Activated naive CD8-positive, alpha-beta T cell (primary cell): ENCODE results near the gene EPOP.
"Not testable (repeated sequence)": the region's sequence is repeated elsewhere in the genome, so short reads cannot be mapped to it uniquely, and the experiment has no call there.

Experiments
- H3K27ac Mint-ChIP-seq: one replicate; pipeline ENCODE4 v1.8.0; 2021; ENCODE audit warnings: mixed read lengths
- H3K27me3 Mint-ChIP-seq: one replicate; pipeline ENCODE4 v1.8.0; 2021; ENCODE audit warnings: mixed read lengths
- H3K36me3 Mint-ChIP-seq: one replicate; pipeline ENCODE4 v1.8.0; 2021; ENCODE audit warnings: mixed read lengths
- H3K4me1 Mint-ChIP-seq: one replicate; pipeline ENCODE4 v1.8.0; 2021; ENCODE audit warnings: low read depth, mixed read lengths
- H3K4me3 Mint-ChIP-seq: one replicate; pipeline ENCODE4 v1.8.0; 2021; ENCODE audit warnings: mild to moderate bottlenecking, mixed read lengths
- H3K9me3 Mint-ChIP-seq: one replicate; pipeline ENCODE4 v1.8.0; 2021; ENCODE audit warnings: low read depth, mixed read lengths

The EPOP gene

GRCh38 chr17:38654411-38655398 lies 20.1 kb downstream of the EPOP start:
- Mint-ChIP-seq H3K27me3 (peaks cover 3% of the 10 kb centered on the region), H3K4me3 (no peak overlapping the region), H3K4me1 (peaks cover 27% of the 10 kb centered on the region), H3K36me3 (no peaks in the 10 kb centered on the region), H3K27ac (no peak overlapping the region), H3K9me3 (no peaks in the 10 kb centered on the region)

- H3K4me1 Mint-ChIP-seq, result peaks cover 24% of the 10 kb centered on the region
Observed at GRCh38 chr17:38653679-38654078, 21.1 kb downstream of the EPOP start.

GRCh38 chr17:38653230-38653629 lies 21.5 kb downstream of the EPOP start:
- H3K27me3 Mint-ChIP-seq, result peaks cover 3% of the 10 kb centered on the region
- peaks cover 19% of the 10 kb centered on the region for H3K4me1 Mint-ChIP-seq
- no peak overlapping the region for H3K4me3 Mint-ChIP-seq
- H3K27ac Mint-ChIP-seq, result no peak overlapping the region
- no peaks in the 10 kb centered on the region for H3K9me3 Mint-ChIP-seq
- H3K36me3 Mint-ChIP-seq, result no peaks in the 10 kb centered on the region

More at GRCh38 chr17:38653679-38654078, 21.1 kb downstream of the EPOP start:
- Mint-ChIP-seq H3K27me3 (peaks cover 3% of the 10 kb centered on the region), H3K27ac (no peak overlapping the region), H3K36me3 (no peaks in the 10 kb centered on the region), H3K4me3 (no peak overlapping the region), H3K9me3 (no peaks in the 10 kb centered on the region)

- not testable (repeated sequence) for H3K27me3 Mint-ChIP-seq, H3K27ac Mint-ChIP-seq, H3K4me3 Mint-ChIP-seq, H3K4me1 Mint-ChIP-seq, H3K9me3 Mint-ChIP-seq, H3K36me3 Mint-ChIP-seq
Observed at GRCh38 chr17:38650653-38651173, 24.0 kb downstream of the EPOP start.

- peaks cover 12% of the 10 kb centered on the region for H3K27me3 Mint-ChIP-seq
Observed at GRCh38 chr17:38637951-38638350, 36.8 kb downstream of the EPOP start.

DNA sequence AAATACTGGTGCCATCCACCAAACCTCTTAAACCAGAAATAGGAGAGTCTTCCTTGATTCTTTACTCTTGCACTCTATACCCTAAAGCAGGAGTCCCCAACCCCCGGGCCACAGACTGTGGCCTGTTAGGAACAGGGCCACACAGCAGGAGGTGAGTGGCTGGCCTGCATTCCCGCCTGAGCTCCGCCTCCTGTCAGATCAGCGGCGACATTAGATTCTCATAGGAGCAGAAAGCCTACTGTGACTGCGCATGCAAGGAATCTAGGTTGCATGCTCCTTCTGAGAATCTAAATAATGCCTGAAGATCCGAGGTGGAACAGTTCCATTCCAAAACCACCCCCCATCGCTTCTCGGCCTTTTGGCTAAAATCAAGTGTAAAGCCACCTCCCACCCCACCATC lies 38.7 kb downstream of the EPOP start:
- peaks cover 9% of the 10 kb centered on the region for H3K27me3 Mint-ChIP-seq
- no peak overlapping the region for H3K27ac Mint-ChIP-seq
- H3K4me3 Mint-ChIP-seq, result no peak overlapping the region
- H3K9me3 Mint-ChIP-seq, result no peaks in the 10 kb centered on the region
- H3K36me3 Mint-ChIP-seq, result no peaks in the 10 kb centered on the region
- no peaks in the 10 kb centered on the region for H3K4me1 Mint-ChIP-seq

More at GRCh38 chr17:38637951-38638350, 36.8 kb downstream of the EPOP start:
- H3K4me3 Mint-ChIP-seq, result no peak overlapping the region
- no peak overlapping the region for H3K27ac Mint-ChIP-seq
- no peaks in the 10 kb centered on the region for H3K36me3 Mint-ChIP-seq
- no peaks in the 10 kb centered on the region for H3K9me3 Mint-ChIP-seq
- no peaks in the 10 kb centered on the region for H3K4me1 Mint-ChIP-seq

GRCh38 chr17:38632334-38632733 lies 42.4 kb downstream of the EPOP start:
- peaks cover 8% of the 10 kb centered on the region for H3K27me3 Mint-ChIP-seq
- no peaks in the 10 kb centered on the region for H3K36me3 Mint-ChIP-seq
- H3K9me3 Mint-ChIP-seq, result no peaks in the 10 kb centered on the region
- no peak overlapping the region for H3K4me3 Mint-ChIP-seq
- no peak overlapping the region for H3K27ac Mint-ChIP-seq
- no peaks in the 10 kb centered on the region for H3K4me1 Mint-ChIP-seq

DNA sequence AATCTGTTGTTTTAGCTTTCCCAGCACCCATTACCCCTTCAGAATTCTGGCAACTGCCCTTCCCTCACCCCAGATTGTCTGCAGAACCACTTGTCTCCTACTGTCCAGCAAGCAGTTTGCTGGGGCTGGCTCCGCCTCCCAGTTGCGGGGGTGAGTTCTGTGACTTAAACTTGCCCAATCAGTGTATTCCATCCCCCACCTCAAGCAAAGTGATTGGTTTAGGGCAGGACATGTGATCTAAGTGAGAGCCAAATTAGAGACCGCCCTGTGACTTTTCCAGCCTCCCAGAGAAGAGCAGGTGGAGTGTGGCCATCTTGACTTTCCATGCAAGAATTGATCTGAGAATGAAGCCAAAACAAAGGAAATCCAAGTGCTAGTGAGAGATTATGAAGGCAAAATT lies 46.3 kb downstream of the EPOP start:
- Mint-ChIP-seq H3K36me3 (no peaks in the 10 kb centered on the region), H3K4me1 (peaks cover 2% of the 10 kb centered on the region), H3K27me3 (peaks cover 11% of the 10 kb centered on the region), H3K4me3 (no peak overlapping the region), H3K27ac (no peak overlapping the region), H3K9me3 (no peaks in the 10 kb centered on the region)

DNA sequence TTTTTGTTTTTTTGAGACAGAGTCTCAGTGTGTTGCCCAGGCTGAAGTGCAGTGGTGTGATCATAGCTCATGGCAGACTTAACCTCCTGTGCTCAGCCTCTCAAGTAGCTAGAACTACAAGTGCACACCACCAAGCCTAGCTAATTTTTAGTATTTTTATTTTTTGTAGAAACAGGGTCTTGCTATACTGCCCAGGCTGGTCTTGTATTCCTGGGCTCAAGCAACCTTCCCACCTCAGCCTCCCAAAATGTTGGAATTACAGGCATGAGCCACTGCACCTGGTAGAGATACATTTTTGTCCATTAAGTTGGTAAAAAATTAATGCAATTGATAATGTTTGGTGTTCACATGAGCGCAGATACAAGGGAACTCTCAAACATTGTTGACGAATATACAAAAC lies 46.8 kb downstream of the EPOP start:
- peaks cover 11% of the 10 kb centered on the region for H3K27me3 Mint-ChIP-seq
- H3K9me3 Mint-ChIP-seq, result no peaks in the 10 kb centered on the region
- no peak overlapping the region for H3K27ac Mint-ChIP-seq
- no peaks in the 10 kb centered on the region for H3K36me3 Mint-ChIP-seq
- peaks cover 2% of the 10 kb centered on the region for H3K4me1 Mint-ChIP-seq
- no peak overlapping the region for H3K4me3 Mint-ChIP-seq

GRCh38 chr17:38626606-38627226 lies 48.0 kb downstream of the EPOP start:
- H3K9me3 Mint-ChIP-seq, H3K4me1 Mint-ChIP-seq, H3K4me3 Mint-ChIP-seq, H3K27ac Mint-ChIP-seq, H3K36me3 Mint-ChIP-seq: not testable (repeated sequence)
- peaks cover 11% of the 10 kb centered on the region for H3K27me3 Mint-ChIP-seq

- Mint-ChIP-seq H3K9me3 (no peaks in the 10 kb centered on the region), H3K4me3 (no peak overlapping the region), H3K27ac (no peak overlapping the region), H3K4me1 (peaks cover 2% of the 10 kb centered on the region), H3K27me3 (peaks cover 17% of the 10 kb centered on the region), H3K36me3 (no peaks in the 10 kb centered on the region)
Observed at GRCh38 chr17:38625482-38625881, 49.3 kb downstream of the EPOP start.

GRCh38 chr17:38624782-38625355 lies 49.9 kb downstream of the EPOP start:
- H3K27ac Mint-ChIP-seq, H3K4me3 Mint-ChIP-seq, H3K36me3 Mint-ChIP-seq, H3K9me3 Mint-ChIP-seq, H3K4me1 Mint-ChIP-seq: not testable (repeated sequence)
- H3K27me3 Mint-ChIP-seq, result peaks cover 17% of the 10 kb centered on the region
